ENCODE results near the gene NAB1.

- TF ChIP-seq EZH2 (IDR thresholded peaks at IDR 0.05) (no peak), CTCF (IDR thresholded peaks at IDR 0.05) (no peak)
Observed at GRCh38 chr2:190697421-190697820, 48.5 kb downstream of the NAB1 start.
